GM19467 (cell line): ENCODE results near the gene ABCG1.
"Not testable (repeated sequence)": the region's sequence is repeated elsewhere in the genome, so short reads cannot be mapped to it uniquely, and the experiment has no call there.

Experiments
- ATAC-seq: cut with Tn5 transposase; IDR thresholded peaks from one replicate; pipeline ENCODE4 v1.9.1; 2021; ENCODE audit warnings: mild to moderate bottlenecking, moderate library complexity; ENCODE audit not compliant: unreplicated experiment

ABCG1 gene

DNA sequence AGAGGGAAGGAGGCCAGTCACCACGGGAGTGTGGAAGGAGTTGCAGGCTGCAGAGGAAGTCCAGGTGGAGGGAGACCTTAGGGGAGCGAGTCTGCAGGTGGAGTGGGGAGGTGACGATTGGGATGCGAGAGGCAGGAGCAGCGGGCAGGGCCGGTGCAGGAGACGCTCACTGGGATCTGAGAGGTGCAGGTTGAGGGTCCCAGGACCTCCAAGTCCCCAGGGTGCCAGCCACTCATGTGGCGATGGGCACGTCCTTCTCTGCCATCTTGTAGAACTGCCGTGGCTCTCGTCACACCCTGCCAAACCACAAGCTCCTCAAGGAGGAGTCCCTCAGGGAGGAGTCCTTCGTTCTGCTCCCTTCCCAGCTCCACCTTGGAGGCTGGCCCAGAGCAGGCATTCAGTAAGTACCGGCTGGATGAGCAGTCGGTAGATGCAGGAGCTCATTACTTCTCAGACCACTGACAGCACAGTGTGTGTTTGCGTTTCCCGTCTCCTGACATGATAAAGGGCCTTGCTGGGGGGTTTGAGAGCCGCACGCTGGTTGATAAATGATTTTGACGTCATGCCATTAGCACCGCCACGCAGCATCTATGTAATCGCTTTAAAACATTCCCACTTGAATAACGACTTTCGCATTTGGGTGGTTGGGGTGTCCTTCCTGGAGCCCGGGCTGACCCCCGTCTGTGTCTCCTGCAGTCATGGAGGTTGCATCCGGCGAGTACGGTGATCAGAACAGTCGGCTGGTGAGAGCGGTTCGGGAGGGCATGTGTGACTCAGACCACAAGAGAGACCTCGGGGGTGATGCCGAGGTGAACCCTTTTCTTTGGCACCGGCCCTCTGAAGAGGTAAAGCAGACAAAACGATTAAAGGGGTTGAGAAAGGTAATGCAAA lies 68.5 kb downstream of the ABCG1 start:
- ATAC-seq: no peak

DNA sequence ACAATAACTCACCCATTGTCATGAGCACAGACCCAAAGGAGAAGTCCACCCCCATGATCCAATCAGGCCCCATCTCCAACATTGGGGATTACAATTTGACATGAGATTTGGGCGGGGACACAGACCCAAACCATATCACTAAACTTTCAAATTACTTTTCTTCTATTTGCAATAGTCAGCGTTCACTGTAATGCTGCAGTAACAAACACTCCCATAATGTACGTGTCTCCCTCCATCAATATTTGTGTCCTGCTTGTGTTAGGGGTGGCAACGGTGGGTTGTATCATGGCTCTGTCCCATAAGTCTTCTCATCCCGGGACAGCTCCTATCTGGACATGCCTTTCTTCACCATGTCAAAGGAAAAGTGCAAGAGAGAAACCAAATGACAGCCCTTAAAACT lies 70.0 kb downstream of the ABCG1 start:
- no peak for ATAC-seq

DNA sequence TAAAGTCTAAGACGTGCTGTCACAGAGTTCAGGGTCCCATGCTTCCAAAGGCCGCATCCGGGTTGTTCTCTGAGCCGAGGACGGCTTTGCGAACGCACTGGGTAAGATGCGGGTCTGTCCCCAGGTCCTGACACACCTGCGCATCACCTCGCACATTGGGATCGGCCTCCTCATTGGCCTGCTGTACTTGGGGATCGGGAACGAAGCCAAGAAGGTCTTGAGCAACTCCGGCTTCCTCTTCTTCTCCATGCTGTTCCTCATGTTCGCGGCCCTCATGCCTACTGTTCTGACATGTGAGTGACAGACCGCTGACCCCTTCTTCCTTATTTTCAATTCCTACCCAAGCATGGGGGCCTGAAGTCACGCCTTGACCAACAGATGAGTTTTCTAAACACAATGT lies 71.0 kb downstream of the ABCG1 start:
- no peak for ATAC-seq

GRCh38 chr21:42290505-42290904 lies 71.6 kb downstream of the ABCG1 start:
- no peak for ATAC-seq

- no peak for ATAC-seq
These were observed 72.2 kb downstream of the ABCG1 start for GRCh38 chr21:42291003-42291750.

DNA sequence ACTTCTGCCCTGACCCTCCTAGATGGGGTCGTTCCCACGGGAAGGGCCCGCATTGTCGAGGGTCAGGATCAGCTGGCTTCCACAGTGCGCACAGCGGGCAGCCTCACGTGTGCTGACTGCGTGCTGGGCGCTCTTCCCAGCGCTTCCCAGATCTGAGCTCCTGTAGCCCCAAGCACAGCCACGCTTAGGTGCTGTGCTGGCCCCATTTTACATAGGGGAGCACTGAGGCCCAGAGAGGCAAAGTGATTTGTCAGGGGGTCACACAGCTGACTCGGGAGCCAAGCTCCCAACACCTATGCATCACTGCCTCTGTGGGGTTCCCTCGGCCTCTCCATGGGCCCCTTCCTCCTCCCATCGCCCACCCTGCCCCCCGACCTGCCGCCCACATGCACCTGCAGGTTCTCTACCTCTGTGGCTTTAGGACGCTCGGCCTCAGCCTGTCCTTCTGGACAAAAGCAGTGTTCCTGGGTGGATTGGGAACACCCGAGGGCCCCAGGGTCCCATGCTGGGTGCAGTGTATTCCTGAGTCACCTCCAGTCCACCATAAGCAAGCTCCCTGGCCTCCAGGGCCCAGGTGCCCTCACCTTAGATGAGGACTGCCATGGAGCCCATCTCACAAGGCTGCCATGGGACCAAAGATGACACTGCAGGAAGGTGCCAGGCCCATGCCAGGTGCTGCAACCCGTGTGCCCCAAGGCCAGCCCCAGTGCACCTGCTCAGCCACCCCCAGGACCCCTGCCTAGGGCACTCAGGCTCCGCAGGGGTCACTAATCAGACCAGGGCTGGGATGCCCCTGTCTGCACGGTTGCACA lies 73.0 kb downstream of the ABCG1 start:
- no peak for ATAC-seq

- ATAC-seq: not testable (repeated sequence)
These were observed 73.7 kb downstream of the ABCG1 start for GRCh38 chr21:42292563-42293142.

- ATAC-seq: no peak
These were observed 74.8 kb downstream of the ABCG1 start for GRCh38 chr21:42293649-42294272.

- no peak for ATAC-seq
These were observed 75.4 kb downstream of the ABCG1 start for GRCh38 chr21:42294273-42294880.

DNA sequence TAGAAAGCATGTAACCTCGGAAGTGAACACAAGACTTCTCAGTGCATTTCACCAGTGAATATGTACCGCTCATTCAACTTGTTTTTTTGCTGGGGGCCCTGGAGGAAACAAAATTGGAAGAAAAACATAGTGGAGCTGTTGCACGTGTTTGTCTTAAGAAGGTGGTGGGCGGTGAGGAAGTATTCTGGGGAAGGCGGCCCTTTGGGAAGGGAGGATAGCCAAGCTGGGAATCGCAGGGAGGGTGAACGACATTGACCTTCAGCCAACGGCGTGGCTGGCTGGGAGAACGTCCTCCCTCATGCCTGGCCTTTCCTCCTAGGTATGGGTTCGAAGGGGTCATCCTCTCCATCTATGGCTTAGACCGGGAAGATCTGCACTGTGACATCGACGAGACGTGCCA lies 76.9 kb downstream of the ABCG1 start:
- ATAC-seq: no peak

DNA sequence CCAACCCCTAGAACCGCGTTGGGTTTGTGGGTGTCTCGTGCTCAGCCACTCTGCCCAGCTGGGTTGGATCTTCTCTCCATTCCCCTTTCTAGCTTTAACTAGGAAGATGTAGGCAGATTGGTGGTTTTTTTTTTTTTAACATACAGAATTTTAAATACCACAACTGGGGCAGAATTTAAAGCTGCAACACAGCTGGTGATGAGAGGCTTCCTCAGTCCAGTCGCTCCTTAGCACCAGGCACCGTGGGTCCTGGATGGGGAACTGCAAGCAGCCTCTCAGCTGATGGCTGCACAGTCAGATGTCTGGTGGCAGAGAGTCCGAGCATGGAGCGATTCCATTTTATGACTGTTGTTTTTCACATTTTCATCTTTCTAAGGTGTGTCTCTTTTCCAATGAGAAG lies 77.6 kb downstream of the ABCG1 start:
- ATAC-seq: no peak

DNA sequence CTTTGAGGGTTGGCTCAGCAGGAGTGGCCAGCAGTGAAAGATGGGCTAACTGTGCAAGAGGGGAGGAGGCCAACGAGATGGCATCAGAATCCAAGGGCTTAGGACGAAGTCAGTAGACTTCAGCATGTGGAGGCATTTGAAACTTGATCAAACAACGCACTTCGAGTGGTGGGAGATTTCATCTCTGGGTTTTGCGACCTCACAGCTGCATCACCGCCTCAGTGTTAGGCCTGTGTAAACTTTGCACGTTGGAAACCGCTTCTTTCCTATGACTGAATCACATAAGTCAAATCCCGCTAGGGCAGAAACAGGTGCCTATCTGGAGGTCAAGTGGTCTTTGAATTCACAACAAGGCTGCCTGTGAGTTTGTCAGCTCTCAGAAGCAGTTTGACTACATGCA lies 78.4 kb downstream of the ABCG1 start:
- no peak for ATAC-seq

DNA sequence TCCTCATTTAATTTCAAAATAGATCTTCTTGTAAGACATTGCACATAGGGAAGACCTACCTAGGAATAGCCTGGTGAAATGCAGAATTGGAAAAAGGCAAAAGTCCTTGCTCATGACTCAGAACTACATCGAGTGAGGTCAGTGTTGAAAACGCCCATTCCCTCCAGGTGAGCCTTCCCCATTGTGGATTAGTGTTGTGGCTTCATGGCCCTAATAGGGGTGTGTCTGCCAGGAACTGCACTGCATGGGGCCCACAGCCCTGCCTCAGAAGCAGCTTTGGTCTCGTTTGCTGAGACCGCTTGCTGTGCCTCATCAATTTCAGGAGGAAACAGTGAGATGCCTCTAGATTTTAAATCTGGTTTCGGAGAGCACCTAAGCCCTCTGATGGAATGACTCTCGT lies 79.3 kb downstream of the ABCG1 start:
- ATAC-seq: no peak

GRCh38 chr21:42298657-42299056 lies 79.7 kb downstream of the ABCG1 start:
- ATAC-seq: no peak

DNA sequence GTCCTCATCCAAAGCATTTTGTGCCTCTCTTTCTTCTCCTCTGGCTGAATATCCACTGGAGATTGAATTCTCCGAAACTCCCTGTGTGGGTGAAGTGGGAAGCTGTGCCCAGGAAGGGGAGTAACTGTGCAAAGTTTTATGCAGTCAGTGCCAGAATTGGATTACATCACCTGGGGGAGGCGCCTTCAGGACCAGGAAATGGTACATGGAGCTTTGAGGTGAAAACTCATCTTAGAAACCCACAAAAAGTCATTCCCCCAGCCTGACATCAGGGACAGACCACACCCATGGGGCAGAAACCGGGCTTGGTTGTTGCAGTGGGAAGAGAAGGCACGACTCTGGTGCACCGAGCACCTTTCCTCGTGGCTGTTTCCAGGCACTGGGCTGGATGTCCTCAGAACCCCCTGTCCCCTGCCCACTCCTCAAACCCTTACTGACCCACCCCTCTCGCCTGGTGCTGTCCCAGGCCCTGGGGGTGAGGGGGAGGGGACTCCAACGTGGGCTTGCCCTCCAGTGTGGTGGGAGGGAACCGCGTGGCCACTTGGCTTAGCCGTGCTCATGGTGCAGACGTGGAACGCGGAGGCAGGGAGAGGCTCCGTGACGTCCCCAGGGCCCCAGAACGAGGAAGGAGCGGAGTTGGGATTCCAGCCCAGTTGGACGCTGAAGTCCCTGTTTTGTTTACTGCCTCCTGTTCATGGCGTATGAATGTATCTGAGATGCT lies 80.5 kb downstream of the ABCG1 start:
- no peak for ATAC-seq

- ATAC-seq: no peak
These were observed 81.2 kb downstream of the ABCG1 start for GRCh38 chr21:42300045-42300583.

- no peak for ATAC-seq
These were observed 82.0 kb downstream of the ABCG1 start for GRCh38 chr21:42300956-42301355.

GRCh38 chr21:42301371-42302075 lies 82.6 kb downstream of the ABCG1 start:
- no peak for ATAC-seq
